Measurements from ENCODE around the gene COMMD4.

COMMD4 gene

DNA sequence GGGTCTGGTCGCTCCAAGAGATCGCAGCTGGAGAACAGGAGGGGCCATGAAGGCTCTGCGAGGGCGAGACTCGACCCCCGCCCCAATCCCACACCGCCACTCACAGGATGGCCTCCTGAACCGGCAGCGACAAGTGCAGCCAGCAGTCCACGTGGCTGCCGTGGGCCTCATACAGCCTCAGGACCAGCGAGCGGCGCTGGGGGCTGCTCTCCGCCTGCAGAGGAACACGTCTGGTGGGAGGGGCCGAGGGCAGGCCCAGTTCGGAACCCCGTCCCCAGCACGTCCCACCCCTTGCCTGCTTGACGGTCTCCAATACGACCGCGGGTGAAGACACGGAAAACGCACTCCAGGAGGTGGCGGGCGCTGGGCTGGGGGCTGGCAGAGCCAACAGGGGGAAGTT is 20.1 kb downstream of the COMMD4 start:
- no peak for DNase-seq (ENCODE audit: low read depth in 2 of 2)

DNA sequence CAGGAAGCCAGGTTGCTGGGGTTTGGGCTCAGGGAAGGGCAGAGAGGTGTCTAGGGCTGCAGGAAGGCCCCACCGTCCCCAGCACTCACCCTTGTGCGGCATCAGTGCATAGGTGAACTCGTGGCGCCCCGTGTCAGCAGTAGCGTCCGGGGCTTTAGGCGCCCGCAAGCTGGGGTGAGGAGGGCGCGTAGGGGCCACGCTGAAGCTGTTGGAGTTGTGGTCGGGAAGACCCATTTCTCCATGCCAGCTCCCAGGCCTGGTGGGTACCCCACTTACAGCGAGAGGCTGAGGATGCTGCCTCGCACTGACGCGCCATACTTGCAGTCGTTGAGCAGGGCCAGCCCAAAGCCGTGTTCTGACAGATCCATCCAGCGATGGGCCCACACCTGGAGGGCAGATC is 20.7 kb downstream of the COMMD4 start:
- DNase-seq (ENCODE audit: low read depth in 2 of 2): no peak

- DNase-seq (ENCODE audit: low read depth in 2 of 2): no peak
These were observed 22.3 kb downstream of the COMMD4 start for GRCh38 chr15:75357976-75358673.

- DNase-seq (ENCODE audit: low read depth in 2 of 2): no peak
These were observed 23.1 kb downstream of the COMMD4 start for GRCh38 chr15:75358771-75359536.

DNA sequence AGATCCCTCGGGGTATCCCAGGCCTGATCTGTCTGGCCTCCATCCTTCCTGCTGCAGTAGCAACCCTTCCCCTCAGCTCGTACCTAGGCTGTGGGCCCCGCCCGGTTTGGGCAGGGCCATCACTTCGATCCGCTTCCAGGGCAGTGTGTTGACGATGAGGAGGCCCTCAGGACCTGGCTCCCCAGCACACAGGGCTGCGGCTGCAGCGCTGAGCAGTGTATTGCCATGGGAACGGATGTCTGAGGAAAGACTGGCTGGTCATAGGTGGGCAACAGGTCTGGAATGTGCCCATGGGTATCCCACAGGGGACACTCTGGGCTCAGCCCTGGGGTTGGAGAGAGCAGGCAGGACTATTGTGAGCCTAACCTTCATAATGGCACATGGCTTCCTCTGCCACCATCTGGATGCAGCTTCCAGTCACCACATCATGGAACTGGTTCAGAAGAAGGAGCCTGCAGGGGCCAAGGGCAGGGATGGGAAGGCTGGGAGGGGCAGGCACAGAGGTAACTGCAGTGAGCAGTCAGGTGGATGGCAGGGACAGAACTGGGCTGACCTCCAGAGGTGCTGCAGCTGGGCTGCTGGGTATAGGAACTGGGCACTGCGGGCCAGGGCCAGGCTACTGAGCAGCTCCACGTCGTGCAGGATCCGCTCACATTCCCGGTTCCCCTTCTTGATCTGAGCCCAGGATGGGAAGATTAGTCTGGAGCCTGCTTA is 23.8 kb downstream of the COMMD4 start:
- no peak for DNase-seq (ENCODE audit: low read depth in 2 of 2)

DNA sequence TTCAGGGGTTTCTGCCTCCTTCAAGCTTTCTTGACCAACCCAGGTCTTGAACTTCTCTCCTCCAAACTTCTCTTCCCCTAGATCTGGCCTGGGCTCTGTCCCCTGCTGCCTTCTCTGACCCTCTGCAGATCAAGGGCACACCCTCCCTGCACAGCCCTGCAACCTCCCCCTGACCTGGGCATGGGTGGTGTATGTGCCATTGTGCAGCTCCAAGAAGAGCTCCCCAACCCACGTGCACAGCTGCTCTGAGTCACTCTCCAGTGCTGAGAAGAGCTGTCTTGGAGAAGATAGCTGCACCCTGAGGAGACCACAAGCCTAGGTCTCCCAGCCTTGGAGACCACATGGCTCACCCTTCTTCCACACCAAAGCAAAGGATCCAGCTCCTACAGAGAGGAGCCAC is 24.5 kb downstream of the COMMD4 start:
- DNase-seq (ENCODE audit: low read depth in 2 of 2): no peak

- DNase-seq (ENCODE audit: low read depth in 2 of 2): no peak
These were observed 25.0 kb downstream of the COMMD4 start for GRCh38 chr15:75360856-75361255.

DNA sequence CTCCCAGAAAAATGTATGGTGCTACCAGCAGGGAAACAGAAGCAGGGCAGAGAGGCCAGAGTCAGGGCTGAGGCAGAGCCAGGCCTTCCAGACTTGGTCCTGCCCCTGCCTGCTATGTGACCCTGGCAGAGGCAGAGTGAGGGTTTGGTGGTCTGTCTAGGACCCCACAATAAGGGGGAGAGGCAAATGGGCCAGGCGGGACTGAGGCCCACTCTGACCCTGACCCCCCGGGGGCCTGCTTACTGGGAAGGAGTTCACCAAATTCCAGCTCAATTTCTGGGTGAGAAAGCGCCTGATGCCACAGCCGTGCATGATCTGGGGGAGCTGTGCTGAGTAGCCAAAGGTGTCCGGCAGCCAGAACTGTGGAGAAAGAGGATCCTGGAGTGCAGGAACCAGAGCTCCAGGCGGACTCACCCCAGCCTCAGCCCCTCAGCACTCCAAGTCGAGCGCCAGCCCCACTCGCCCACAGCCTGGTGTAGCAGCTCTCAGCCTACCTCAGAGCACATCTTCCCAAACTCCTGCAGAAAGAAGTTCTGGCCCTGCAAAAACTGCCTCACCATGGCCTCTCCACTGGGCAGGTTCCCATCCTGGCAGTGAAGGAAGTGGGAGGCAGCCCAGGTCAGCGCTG is 25.6 kb downstream of the COMMD4 start:
- no peak for DNase-seq (ENCODE audit: low read depth in 2 of 2)

DNA sequence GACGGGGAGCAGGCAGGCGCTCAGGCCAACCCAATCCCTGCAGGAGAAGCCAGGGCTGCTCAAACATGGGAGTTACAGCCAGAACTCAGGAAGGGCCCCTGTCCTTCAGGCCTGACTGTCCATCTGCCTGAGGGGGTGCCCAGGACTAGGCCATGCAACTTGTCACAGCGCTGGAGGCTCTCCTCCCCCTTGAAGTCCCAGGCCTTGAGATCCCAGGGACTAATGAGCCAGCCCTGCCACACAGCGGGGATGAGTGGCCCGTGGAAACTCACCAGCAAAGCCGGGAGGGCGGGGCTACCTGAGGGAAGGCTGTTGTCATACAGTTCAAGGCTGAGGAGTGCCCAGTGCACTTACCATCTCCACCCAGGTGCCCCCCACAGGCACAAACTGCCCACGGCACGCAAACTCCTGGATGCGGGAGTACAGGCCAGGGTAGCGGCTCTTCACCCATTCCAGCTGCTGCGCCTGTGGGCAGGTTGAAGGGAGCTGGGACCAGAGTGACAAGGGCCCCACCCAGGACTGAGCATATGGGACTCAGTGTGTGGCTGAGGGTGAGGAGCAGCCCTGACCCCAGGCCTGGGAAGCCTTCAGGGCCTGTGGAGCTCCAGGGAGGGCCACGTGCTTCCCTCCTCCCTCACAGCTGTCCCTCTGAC is 26.3 kb downstream of the COMMD4 start:
- no peak for DNase-seq (ENCODE audit: low read depth in 2 of 2)

DNA sequence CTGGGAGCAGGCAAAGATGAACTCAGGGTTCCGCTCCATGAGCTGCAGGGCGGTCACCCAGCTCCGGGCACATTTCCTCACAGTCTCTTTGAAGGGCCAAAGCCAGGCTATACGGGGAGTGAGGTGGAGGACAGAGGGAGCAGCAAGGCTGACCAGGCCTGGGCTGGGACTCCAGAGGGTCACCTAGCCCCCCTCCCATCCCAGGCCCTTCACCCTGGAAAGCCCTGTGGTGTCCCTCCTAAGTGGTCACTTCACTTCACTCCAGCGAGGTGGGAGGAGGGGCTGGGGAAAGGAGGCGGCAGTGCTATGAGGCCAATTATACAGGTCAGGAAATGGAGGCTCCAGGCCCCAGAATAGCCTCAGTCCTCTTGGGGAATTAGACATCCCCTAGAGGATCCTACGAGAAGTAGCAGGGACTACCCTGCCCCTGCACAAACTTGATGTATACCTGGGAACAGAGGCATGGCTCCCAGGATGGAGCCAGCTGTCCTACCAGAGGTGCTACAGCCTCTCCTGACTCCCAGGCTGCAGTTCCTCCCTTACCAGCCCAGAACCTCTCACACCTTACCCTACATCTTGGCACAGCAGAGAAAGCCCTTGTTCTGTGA is 26.9 kb downstream of the COMMD4 start:
- DNase-seq (ENCODE audit: low read depth in 2 of 2): no peak

- no peak for DNase-seq (ENCODE audit: low read depth in 2 of 2)
These were observed 27.9 kb downstream of the COMMD4 start for GRCh38 chr15:75363786-75364185.

- DNase-seq (ENCODE audit: low read depth in 2 of 2): no peak
These were observed 29.0 kb downstream of the COMMD4 start for GRCh38 chr15:75364881-75365280.

DNA sequence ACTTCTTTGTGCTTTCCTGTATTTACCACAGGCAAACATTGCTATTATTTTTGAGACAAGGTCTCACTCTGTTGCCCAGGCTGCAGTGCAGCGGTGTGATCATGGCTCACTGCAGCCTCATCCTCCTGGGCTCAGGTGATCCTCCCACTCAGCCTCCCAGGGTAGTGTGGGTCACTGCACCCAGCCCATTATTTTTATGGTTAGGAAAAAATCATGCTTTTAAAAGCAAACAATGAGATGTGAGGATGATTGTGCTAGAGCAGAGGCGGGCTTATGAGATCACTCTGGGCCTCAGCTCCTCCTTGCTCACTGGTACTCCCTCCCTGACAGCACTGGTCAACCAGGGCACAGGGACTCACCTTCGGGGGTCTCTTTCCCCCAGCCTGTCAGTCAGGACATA is 30.3 kb downstream of the COMMD4 start:
- DNase-seq (ENCODE audit: low read depth in 2 of 2): no peak

DNA sequence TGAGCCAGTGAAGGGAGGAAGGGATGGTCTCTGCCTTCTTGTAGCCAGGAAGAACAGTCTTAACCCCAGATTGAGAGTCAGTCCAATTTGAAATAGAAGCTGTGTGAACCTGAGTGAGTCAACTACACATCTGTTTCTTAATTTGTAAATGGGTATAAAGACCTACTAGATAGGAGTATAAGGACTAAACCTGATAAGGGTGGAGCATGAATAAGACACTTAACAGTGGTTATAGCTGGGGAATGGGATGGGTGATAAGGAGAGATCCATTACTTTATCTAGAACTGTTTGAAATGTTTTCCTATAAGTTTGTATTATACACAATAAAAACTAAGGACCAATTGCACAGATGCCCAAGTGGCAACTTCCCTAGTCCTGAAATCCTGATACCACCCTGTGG is 31.1 kb downstream of the COMMD4 start:
- no peak for DNase-seq (ENCODE audit: low read depth in 2 of 2)

- DNase-seq (ENCODE audit: low read depth in 2 of 2): no peak
These were observed 31.6 kb downstream of the COMMD4 start for GRCh38 chr15:75367406-75367912.

GRCh38 chr15:75367913-75368688 is 32.2 kb downstream of the COMMD4 start, which contains the start of gene MAN2C1:
Gene MAN2C1, minus strand, starts transcription at chr15:75368607. Its CDS starts 24 bp downstream, at chr15:75368583.
- DNase-seq (ENCODE audit: low read depth in 2 of 2): peak; percentile 74 to 84

- DNase-seq (ENCODE audit: low read depth in 2 of 2): no peak
These were observed 32.9 kb downstream of the COMMD4 start for GRCh38 chr15:75368689-75369239.

DNA sequence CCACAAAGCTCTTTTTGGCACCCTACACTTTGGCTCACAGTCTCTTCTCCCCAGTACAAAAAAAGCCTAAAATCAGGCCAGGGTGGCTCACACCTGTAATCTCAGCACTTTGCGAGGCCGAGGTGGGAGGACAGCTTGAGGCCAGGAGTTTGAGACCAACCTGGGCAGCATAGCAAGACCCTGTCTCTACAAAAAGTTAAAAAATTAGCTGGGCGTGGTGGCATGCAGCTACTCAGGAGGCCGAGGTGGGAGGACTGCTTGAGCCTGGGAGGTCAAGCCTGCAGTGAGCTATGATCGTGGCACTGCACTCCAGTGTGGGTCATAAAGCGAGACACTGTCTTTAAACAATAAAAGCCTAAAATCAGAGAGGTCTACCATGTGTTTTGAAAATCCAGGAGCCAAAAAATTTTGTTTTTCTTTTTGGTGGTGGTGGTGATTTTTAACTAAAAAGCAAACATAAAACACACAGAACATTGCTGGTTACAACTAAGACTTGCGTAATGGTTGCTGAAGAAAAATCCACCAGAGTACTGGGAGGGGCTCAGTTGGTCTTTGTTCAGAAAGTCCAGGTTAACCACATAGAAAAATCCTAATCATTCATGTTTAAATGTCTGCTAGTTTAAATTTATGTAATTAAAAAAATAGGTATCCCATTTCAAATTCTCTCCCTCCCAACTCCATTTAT is 34.2 kb downstream of the COMMD4 start:
- no peak for DNase-seq (ENCODE audit: low read depth in 2 of 2)

DNA sequence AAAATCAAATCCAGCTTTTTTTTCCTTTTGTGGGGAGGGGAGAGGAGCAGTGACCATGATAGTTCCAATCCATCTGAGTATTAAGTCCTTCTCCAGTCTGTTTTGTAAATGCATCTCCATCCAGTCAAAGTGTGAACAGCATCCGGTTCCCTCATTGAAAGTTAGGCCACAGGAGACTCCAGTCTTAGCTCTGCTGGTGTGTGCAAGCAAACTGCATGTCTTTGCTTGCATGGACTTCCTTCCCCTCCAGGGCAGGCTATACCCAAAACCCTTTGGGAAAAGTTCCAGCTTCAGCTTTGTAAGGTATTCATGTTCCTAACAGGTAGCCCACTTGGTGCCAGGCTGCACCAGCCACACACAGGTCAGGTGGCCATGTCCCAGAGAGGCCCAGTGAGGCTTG is 35.6 kb downstream of the COMMD4 start:
- no peak for DNase-seq (ENCODE audit: low read depth in 2 of 2)
